GM19328 (cell line): ENCODE results near the gene ZSWIM4.
A peak's percentile ranks its signal among the peaks of the same experiment; 100 is the strongest.
"Not testable (repeated sequence)": the region's sequence is repeated elsewhere in the genome, so short reads cannot be mapped to it uniquely, and the experiment has no call there.

Experiments
- ATAC-seq: cut with Tn5 transposase; IDR thresholded peaks from one replicate; pipeline ENCODE4 v1.9.1; 2021; ENCODE audit warnings: mild to moderate bottlenecking, moderate library complexity; ENCODE audit not compliant: unreplicated experiment

The ZSWIM4 gene

DNA sequence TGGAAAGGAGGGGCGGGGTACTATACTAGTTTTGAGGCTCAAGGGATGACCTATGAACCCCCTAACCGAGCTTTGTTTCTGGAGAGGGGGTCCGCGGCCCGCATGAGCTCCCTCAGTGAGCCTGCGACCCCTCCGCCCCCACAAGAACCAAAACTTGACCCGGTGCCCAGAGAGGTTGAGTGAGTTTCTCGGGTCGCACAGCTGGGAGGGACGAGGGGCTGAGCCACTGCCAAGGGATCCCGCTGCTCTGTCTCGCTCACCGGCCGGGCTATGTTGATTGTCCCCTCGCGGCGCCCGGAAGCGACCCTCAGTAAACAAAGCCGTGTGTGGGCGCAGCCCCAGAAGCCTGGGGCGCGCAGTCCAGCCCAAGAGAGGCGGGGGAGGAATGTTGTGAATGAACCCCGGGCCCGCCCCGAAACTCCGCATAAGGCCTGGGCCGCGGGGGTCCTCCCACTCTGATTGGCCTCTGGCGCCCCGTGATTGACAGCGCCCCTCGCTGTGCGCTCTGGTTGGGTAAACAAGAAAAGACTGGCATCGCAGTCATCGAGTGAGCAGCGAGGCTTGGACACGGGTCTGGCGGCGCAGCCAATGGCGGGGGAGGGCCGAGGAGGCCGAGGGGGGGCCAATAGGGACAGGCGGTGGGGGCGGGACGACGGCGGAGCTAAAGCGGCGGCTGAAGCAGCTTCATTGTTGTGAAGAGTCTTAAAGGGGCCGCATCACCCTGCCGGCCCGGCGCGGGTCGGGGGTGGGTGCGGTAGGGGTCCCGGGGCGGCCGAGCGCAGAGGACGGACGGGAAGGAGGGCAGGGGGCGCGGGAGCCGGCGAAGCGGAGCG is at the start of gene ZSWIM4:
ZSWIM4 (plus strand) TSS at position 687 of the 833 bp plus-strand sequence. CDS start 206 bp downstream, outside the sequence.
- ATAC-seq: peak; percentile 91

DNA sequence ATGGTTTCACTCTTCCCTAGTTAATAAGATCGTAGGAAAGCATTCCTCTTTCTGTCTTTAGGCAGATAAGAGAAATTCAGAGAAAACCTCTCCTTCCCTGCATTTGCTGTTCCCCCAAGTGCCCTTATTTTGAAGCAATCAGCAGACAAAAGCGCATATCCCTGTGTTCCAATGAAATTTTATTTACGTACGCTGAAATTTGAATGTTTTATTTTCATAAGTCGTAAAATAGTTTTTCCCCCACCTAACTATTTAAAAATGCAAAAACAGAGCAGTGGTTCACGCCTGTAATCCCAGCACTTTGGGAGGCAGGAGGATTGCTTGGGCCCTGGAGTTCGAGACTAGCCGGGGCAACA is 48.2 kb upstream of the ZSWIM4 start:
- no peak for ATAC-seq

DNA sequence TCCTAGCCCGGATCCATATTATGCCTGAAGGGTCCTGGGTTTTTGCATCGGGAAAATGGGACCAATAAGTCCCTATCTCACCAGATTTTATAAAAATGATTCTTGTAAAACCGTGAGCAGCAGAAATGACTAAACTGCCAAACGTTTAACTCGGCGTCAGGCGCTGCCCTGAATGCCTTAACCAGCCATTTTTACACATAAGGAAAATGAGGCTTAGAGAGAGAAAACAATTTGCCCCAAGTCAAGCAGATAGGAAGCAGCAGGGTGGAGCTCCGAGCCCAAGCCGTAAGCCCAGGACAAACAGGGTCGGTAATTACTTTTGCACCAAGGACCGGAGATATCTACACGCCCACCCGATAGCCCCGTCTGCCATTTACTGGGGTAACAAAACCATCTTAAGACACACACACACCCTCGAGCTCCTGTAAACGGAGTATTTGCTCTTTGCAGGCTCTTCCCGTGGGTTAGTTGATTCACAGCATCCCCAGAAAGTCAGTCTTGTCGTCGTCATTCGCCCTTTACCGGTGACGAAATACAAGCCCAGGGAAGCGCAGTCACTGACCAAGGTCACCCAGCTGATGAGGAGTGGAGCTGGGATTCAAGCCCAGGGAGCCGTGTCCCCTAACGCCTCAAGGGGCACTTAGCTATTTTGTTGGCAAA is 46.9 kb upstream of the ZSWIM4 start:
- no peak for ATAC-seq

DNA sequence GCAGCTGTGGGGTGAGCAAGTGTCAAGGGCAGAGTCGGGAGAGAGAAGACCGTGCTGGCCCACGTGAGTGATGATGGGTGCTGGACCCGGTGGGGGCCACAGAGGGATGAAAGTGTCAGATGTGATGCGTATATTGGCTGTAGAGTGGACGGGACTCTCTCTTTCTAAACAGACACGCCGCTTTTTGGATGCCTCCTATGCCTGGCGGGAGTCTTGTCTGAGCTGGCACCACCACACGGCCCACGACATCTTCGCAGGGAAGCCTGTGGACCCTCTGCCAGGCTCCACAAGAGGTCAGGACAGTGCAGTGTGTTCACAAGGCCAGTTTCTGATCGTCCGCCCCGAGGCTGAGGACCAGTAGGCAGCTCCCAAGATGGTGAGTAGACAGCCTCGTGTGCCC is 43.8 kb upstream of the ZSWIM4 start:
- no peak for ATAC-seq

DNA sequence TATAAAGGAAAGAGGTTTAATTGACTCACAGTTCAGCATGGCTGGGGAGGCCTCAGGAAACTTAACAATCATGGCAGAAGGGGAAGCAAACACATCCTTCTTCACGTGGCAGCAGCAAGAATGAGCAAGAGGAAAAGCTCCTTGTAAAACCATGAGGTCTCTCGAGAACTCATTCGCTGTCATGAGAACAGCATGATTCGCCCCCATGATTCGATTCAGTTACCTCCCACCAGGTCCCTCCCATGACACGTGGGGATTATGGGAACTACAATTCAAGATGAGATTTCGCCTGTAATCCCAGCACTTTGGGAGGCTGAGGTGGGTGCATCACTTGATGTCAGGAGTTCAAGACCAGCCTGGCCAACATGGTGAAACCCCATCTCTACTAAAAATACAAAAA is 41.6 kb upstream of the ZSWIM4 start:
- ATAC-seq: not testable (repeated sequence)

DNA sequence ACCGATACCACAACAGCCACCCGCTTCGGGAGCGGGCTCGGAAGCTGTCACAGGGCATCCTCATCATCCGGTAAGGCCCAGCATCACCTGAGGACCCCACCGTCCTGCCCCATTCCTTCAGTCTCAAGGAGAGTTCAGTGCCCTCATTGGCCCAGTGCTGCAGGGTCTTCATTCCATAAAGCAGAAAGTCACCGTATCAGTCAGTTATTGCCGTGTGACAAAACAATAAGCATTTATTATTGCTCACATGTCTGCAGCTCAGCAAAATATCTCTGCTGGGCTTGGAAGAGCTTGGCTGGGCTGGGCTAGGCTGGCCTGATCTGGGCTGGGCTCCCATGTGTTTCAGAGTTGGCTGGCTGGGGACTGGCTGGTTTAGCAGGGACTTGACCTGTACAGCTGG is 39.0 kb upstream of the ZSWIM4 start:
- ATAC-seq: no peak

DNA sequence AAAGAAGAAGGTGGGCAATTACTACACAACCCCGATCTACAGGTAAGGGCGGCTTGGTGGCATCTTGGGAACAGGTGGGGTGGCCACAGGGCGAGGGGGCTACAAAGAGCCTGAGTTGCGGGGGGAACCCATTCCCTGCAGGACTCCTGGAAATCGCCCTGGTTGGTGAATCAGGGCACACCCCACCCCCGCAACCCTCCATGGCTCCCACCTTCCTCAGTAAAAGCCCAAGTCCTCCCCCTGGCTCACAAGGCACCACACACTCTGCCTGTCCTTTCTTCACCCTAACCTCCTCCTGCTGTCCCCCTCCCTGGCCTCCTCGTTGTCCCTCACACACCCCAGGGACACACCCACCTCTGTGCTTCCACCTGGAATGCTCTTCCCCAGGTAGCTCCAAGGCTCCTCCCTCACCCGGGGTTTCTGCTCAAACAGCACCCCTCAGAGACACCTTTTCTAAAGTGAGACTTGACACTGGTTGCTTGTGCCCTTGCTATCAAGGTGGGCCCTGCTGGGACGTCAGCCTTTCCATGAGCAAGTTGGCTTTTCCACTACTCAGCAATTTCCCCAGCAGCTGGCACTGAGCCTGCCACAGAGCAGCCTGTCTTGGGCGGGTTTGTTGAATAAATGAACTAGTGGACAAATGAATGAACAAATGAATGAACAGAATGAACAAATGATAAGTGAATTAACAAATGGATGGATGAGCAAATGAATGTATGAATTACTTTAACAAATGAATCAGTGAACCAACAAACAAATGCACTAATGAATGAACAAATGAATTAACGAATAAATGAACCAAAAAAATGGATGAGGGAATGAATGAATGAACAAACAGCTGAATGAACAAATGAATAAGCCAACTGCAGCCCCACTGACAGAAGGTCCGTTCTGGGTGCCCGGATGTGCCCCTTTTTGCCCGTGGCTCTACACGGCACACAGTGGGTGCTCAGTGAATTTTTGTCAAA is 37.2 kb upstream of the ZSWIM4 start:
- ATAC-seq: no peak

DNA sequence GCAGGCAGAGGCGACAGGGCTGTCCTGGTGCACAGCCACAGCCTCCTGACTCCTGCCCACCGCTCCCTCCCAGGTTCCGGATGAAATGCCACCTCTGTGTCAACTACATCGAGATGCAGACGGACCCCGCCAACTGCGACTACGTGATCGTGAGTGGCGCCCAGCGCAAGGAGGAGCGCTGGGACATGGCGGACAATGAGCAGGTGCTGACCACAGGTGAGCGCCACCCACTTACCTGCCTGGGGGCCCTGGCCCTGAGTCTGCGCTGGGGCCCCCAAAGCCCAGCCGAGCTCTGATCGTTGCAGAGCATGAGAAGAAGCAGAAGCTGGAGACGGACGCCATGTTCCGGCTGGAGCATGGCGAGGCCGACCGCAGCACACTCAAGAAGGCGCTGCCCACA is 36.4 kb upstream of the ZSWIM4 start:
- no peak for ATAC-seq

DNA sequence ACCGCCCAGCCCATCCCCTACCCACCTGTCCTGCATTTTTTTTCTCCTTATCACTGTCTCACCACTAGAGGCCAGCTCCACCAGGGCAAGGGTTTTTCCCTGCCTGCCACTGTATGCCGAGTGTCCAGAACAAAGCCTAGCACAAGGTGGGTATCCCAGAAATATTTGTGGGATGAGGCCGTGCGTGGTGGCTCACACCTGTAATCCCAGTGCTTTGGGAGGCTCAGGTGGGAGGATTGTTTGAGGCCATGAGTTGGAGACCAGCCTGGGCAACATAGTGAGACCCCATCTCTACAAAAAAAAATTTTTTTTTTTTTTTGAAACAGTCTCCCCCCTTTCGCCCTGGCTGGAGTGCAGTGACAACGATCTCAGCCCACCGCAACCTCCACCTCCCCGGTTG is 33.8 kb upstream of the ZSWIM4 start:
- no peak for ATAC-seq

DNA sequence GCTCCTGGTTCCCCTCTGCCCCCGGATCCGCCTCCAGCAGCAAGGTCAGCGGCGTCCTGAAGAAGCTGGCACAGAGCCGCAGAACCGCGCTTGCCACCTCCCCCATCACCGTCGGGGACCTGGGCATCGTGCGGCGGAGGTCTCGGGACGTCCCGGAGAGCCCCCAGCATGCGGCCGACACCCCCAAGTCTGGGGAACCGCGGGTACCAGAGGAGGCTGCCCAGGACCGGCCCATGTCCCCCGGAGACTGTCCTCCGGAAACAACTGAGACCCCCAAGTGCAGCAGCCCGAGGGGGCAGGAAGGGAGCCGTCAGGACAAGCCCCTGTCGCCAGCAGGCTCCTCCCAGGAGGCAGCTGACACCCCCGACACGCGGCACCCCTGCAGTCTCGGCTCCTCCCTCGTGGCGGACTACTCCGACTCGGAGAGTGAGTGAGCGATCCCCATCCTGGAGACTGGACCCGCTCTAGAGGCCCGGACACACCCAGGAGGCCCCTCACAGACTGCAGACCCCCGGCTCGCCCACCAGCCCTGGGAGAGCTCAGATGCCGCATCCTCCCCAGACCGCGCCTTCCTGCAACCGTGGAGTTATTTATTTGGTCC is 32.5 kb upstream of the ZSWIM4 start:
- ATAC-seq: no peak

DNA sequence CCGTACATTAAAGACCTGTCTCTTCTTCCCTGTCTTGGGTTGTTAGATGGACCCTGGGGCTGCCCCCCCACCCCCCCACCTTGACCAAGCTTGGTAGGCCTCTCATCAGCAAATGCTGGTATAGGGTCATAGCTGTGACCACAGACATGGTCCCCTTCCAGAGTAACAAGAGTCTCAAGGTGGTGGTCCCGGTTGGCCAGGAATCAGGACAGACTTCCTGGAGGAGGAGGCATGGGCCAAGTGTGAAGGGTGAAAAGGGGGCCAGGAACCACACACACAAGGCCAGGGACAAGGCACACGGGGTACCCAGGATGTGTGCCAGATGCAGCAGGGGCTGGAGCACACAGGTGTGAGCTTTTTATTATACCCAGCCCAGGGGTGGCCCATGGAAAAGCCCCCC is 32.0 kb upstream of the ZSWIM4 start:
- ATAC-seq: no peak

DNA sequence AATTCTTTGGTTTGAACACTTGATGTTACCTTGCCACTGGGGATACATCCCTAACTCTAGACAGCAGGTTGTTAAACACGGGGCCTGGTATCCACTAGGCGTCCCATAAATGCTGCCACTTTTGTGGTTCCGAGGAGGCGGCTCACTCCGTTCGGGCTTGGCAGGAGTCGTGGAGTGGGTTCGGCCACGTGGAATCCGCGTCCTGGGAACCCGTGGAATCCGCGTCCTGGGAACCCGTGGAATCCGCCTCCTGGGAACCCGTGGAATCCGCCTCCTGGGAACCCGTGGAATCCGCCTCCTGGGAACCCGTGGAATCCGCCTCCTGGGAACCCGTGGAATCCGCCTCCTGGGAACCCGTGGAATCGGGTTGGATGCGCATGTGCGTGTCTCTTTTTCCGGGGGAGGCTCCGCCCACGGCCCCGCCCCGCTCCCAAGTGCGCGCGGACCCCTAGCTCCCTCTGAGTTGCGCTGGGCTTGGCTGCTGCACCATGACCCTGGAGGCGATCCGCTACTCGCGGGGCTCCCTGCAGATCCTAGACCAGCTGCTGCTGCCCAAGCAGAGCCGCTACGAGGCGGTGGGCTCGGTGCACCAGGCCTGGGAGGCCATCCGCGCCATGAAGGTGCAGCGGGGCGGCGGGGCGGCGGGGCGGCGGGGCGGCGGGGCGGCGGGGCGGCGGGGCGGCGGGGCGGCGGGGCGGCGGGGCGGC is 31.0 kb upstream of the ZSWIM4 start, which contains the start of gene MRI1:
MRI1 (plus strand) TSS at position 422 of the 707 bp plus-strand sequence; CDS start at position 489, 67 bp downstream.
- no peak for ATAC-seq

DNA sequence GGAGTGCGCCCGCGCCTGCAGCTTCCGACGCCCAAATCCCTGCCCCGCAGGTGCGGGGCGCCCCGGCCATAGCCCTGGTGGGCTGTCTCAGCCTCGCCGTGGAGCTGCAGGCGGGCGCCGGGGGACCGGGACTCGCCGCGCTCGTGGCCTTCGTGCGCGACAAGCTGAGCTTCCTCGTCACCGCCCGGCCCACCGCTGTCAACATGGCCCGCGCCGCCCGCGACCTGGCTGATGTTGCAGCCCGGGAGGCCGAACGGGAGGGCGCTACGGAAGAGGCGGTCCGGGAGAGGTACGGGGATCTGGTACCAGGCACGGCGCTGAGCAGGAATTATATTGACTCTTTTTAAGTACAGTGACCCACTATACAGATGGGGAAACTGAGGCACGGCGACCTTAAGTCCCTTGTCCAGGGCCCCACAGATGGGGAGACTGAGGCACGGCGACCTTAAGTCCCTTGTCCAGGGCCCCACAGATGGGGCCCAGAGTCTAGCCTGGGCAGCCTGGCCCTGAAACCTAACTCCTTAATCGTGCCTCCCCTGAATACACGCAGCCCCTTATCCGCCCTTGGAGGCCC is 30.3 kb upstream of the ZSWIM4 start:
- no peak for ATAC-seq

DNA sequence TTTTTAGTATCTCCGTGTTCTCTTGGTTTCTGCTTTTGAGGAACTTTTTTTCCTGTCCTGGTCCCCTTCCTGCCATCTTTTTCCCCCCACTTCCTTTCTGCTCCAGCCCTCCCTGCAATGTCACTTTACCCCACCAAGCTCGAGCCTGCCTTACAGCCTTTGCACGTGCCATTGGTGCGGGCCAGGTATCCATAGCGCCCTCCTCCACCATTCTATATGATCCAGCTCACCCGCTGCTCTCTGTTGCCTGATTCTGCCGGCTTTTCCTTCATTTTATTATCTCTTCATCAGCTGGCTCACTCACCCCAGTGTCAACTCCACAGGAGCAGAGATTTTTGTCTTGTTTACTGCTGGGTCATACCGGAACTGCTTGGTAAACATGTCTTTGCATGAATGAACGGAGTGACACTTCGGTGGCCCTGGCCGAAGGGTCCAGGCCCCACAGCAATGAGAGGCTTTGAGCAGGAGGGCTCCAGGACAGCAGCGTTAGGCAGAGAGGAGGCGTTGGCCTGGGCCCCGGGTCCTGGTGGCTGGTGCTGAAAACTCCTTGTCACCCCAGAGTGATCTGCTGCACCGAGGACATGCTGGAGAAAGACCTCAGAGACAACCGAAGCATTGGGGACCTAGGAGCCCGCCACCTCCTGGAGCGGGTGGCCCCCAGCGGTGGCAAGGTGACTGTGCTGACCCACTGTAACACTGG is 29.7 kb upstream of the ZSWIM4 start:
- ATAC-seq: no peak

DNA sequence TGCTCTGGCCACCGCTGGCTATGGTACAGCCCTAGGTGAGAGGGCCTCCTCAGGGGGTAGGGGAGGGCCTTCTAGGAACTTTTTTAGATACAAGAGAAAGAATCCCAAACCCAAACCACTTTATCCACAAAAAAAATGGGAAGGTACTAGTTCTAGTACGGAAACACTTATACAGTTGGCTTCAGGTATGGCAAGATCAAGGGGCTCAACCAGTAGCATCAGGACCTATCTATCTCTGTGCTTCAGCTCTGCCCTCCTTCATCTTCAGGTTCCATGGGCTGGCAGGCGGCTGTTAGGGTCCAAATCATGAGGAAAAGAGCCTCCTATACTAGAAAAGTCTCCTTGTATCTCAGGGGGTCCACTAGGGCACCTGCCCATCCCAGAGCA is 29.2 kb upstream of the ZSWIM4 start:
- ATAC-seq: no peak

DNA sequence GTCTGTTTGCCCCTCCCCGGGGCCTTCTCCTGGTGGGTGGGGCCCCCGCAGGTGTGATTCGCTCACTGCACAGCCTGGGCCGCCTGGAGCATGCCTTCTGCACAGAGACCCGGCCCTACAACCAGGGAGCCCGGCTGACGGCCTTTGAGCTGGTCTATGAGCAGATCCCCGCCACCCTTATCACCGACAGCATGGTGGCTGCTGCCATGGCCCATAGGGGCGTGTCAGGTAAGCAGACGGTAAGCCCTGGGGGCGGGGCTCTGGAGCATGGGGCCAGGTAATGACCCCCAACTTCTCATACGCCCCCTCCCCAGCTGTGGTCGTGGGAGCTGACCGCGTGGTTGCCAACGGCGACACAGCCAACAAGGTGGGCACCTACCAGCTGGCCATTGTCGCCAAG is 26.7 kb upstream of the ZSWIM4 start:
- ATAC-seq: no peak

DNA sequence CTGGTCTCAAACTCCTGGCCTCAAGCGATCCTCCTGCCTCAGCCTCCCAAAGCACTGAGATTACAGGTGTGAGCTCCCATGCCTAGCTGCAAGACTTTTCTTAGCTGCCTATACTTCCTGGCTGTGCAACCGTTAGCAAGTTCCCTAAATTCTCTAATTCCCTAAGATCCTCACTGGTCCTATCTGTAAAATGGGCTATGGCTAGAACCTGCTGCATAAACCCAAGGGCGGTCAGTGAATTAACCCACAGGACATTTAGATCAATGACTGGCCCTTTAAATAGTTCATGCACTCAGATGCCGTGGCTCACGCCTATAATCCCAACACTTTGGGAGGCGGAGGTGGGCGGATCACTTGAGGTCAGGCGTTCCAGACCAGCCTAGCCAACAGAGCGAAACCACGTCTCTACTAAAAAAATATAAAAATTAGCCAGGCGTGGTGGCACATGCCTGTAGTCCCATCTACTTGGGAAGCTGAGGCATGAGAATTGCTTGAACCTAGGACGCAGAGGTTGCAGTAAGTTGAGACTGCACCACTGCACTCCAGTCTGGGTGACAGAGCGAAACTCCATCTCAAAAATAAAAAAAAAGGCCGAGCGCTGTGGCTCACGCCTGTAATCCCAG is 25.1 kb upstream of the ZSWIM4 start:
- no peak for ATAC-seq

DNA sequence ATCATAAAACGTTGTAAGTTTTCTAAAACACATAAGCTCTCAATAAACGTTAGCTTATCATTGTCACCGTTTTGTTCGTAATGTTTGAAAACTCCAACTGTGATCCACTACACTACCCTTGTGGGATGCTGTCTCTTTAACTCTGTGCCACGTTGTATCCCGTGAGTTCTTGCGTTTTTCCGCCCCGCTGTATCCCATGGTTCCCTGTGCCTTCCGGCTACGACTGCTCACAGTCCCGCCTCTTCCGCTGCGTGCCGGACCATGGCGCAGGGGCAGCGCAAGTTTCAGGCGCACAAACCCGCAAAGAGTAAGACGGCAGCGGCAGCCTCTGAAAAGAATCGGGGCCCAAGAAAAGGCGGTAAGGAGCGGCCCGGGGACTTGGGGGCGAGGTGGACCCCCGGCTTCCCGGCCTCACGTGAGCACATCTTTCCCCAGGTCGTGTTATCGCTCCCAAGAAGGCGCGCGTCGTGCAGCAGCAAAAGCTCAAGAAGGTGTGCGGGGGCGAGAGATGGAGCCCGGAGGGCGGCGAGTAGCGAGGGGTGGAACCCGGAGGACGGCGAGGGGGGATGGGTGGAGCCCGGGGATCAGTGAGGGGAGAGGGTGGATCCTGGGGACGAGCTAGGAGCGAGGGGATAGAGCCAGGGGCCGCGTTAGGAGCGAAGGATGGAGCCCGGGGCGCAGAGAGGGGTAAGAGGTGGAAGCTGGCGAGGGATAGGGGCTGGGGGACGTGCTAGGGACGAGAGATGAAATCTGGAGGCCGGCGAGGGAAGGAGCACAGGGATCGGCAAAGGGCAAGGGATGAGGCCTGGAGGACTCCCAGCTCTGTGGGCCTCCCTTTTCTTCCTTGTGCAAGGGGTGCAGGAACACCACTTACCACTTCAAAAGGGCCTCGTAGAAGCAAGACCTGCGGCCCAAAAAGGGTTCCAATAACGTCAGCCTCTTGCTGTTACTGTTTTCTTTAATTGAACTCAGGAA is 20.7 kb upstream of the ZSWIM4 start, which contains the start of gene C19orf53:
C19orf53 (plus strand) TSS at position 240 of the 975 bp plus-strand sequence; CDS start at position 262, 22 bp downstream.
- peak; percentile 72 for ATAC-seq
